Adrenal gland (tissue), 12 donors: ENCODE results near the gene KIAA0040. TPM values are rescaled to one million over a fixed set of nuclear protein-coding genes. Genes with fewer than 3 reads are reported as not detected.

Source experiments
- DNase-seq, 7 donors: peaks; one replicate each; pipeline ENCODE4 v3.0.0-alpha.2; 2019 to 2020
- H3K27ac ChIP-seq, 5 donors: fragments of 200-600 bp; sonication (generic) in 4 of 5; 1 replicate in 3 of 5; 2 replicates in 2 of 5; pipeline versions ENCODE4 v1.5.1 to v1.8.0; 2016 to 2020; ENCODE audit warnings: mild to moderate bottlenecking in 1 of 5
- H3K27me3 ChIP-seq: fragments of 200-600 bp; 2 replicates; pipeline ENCODE4 v1.8.0; 2021
- H3K36me3 ChIP-seq, 2 donors: fragments of 200-600 bp; replicated peaks in 1 of 2; 1 replicate in 1 of 2; 2 replicates in 1 of 2; pipeline versions ENCODE4 v1.5.1 to v1.8.0; 2018 to 2022
- H3K4me1 ChIP-seq, 2 donors: fragments of 200-600 bp; replicated peaks in 1 of 2; 1 replicate in 1 of 2; 2 replicates in 1 of 2; pipeline versions ENCODE4 v1.5.1 to v1.8.0; 2018 to 2021
- H3K4me3 ChIP-seq, 4 donors: fragments of 200-600 bp; sonication (generic) in 3 of 4; one replicate each; pipeline ENCODE4 v1.5.1; 2016 to 2018
- H3K9me3 ChIP-seq, 3 donors: fragments of 200-600 bp; sonication (generic) in 1 of 3; replicated peaks in 1 of 3; 1 replicate in 2 of 3; 2 replicates in 1 of 3; pipeline versions ENCODE4 v1.5.1 to v1.8.0; 2016 to 2021
- POLR2A ChIP-seq, 2 donors: fragments of 450-650 bp; IDR thresholded peaks; one replicate each; pipeline ENCODE4 v1.6.1; 2017; ENCODE audit warnings: antibody characterized with exemption in 2 of 2, mild to moderate bottlenecking in 2 of 2, moderate library complexity in 1 of 2
- WGBS, 4 donors: extraction: QIAGEN DNeasy Blood & Tissue Kit in 2 of 4; methylation state at CpG; one replicate each; pipeline versions ENCODE4 v1.1.5 to v1.1.7; 2013 to 2017; 5-methylcytosine and 5-hydroxymethylcytosine counted together
- intact Hi-C, 2 donors: fragments of 100-400 bp; cut with DNase I; formaldehyde crosslinking; loops; one replicate each; pipeline versions ENCODE4 v1.14.1 to v1.15.0; 2022 to 2023
- polyA plus RNA-seq, 3 donors: library from polyadenylated mRNA; stranded (reverse); fragments of 200-250 nt in 2 of 3; fragments of 350-450 nt in 1 of 3; fragmentation: Illumina TruSeq in 1 of 3; extraction: RNeasy Lipid Tissue Mini Kit (QIAGEN cat#74804) in 1 of 3; gene quantifications; one replicate each; pipeline ENCODE4 v1.2.3, GENCODE V29; 2013 to 2014
- total RNA-seq, 9 donors: library from RNA; depleted of rRNA in 4 of 9; stranded (reverse); fragments of >200 nt in 4 of 9; fragments of 120-200 nt in 1 of 9; fragmentation: NEBNext Ultra II Directional in 1 of 9; extraction: Animal tissue kit (Norgen Biotek cat#: 25700) in 1 of 9; gene quantifications; one replicate each; pipeline versions ENCODE4 v1.1.0 to v1.2.4, GENCODE V29; 2013 to 2023
- TF ChIP-seq, protein P1 (sequence below), 6 experiments: fragments of 450-650 bp in 4 of 6; fragments of 200-600 bp in 2 of 6; sonication (generic) in 1 of 6; IDR thresholded peaks; 1 replicate in 5 of 6; 2 replicates in 1 of 6; pipeline versions ENCODE4 v1.5.1 to v1.8.0; 2016 to 2021; ENCODE audit warnings: antibody characterized with exemption in 6 of 6, mild to moderate bottlenecking in 2 of 6, moderate library complexity in 1 of 6
- donor health status: healthy with polysubstance abuse.
- donor health status: Bipolar disorder and iron deficiency.
- donor health status: DM: yes; HTN: yes; CAD: no.
- donor health status: DM: no; HTN: no; CAD: no.
- donor health status: DM: no; HTN: no; CAD: no.
- donor health status: DM: yes; HTN: yes; CAD: no.

The KIAA0040 gene
- total and polyA plus RNA-seq, 12 donors = 1.8 to 54.3 (median 12.3) TPM

DNA sequence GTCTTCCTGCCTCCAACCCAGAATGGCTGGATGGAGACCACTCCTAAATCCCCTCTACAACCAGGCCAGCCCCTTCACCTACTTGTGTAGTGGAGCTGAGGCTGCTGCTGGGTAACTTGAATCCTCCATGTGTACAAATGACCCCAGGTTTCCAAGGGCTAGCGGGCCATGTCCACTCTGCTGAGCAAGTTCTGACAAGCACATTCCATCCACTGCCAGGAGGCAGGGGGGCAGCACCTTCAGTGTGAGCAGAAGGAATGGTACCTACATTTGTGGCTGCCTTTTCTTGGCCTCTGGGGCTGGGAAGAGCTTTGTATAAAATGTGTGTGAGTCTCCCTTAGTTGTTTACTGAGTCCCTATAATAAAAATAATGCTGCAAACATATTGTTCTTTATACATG is 14.5 kb downstream of the KIAA0040 start:
- no peak for TF ChIP-seq POLR2A (IDR thresholded peaks at IDR 0.05)
- TF ChIP-seq, protein P1, sequence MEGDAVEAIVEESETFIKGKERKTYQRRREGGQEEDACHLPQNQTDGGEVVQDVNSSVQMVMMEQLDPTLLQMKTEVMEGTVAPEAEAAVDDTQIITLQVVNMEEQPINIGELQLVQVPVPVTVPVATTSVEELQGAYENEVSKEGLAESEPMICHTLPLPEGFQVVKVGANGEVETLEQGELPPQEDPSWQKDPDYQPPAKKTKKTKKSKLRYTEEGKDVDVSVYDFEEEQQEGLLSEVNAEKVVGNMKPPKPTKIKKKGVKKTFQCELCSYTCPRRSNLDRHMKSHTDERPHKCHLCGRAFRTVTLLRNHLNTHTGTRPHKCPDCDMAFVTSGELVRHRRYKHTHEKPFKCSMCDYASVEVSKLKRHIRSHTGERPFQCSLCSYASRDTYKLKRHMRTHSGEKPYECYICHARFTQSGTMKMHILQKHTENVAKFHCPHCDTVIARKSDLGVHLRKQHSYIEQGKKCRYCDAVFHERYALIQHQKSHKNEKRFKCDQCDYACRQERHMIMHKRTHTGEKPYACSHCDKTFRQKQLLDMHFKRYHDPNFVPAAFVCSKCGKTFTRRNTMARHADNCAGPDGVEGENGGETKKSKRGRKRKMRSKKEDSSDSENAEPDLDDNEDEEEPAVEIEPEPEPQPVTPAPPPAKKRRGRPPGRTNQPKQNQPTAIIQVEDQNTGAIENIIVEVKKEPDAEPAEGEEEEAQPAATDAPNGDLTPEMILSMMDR (IDR thresholded peaks at IDR 0.05) = no peak
- intact Hi-C loops = no loop called here
- H3K4me1 ChIP-seq = peaks cover 0 to 5% of the 10 kb centered on the region in 2 donors
- H3K27ac ChIP-seq = no peak overlapping the region
- H3K4me3 ChIP-seq = no peak overlapping the region
- H3K9me3 ChIP-seq = no peaks in the 10 kb centered on the region
- H3K27me3 ChIP-seq = no peaks in the 10 kb centered on the region
- WGBS, 4 donors = 80 to 100% (median 97%) methylated on average over 1 of the region's 1 CpG
- no peak for DNase-seq
- H3K36me3 ChIP-seq = no peaks in the 10 kb centered on the region

DNA sequence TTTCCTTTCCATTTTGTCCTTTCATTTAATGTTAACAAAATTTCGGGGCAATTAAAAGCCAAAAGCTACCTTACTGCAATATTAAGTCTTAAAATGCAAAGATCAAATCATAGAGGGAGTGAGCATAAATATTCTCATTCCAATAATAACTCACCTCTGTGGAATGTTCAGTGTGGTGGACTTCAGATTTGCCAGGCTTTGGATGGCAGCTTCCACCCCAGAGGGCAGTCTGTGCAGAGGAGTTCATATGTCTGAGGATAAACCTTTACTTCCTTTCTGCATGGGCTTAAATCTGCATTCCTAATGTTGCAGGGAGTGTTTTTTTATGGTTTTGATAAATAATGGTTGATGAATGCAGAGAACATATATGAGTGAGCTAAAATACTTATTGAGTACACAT is 16.3 kb downstream of the KIAA0040 start:
- Histone ChIP-seq H3K27ac (no peak overlapping the region), H3K4me3 (no peak overlapping the region), H3K27me3 (no peaks in the 10 kb centered on the region), H3K36me3 (no peaks in the 10 kb centered on the region), H3K9me3 (no peaks in the 10 kb centered on the region), H3K4me1 (peaks cover 0 to 5% of the 10 kb centered on the region in 2 donors)
- no peak for DNase-seq
- TF ChIP-seq, protein P1 (IDR thresholded peaks at IDR 0.05) = no peak
- no peak for TF ChIP-seq POLR2A (IDR thresholded peaks at IDR 0.05)
- WGBS, 4 donors = 91 to 97% (median 94%) methylated on average over 1 of the region's 1 CpG
- intact Hi-C loops = no loop called here

DNA sequence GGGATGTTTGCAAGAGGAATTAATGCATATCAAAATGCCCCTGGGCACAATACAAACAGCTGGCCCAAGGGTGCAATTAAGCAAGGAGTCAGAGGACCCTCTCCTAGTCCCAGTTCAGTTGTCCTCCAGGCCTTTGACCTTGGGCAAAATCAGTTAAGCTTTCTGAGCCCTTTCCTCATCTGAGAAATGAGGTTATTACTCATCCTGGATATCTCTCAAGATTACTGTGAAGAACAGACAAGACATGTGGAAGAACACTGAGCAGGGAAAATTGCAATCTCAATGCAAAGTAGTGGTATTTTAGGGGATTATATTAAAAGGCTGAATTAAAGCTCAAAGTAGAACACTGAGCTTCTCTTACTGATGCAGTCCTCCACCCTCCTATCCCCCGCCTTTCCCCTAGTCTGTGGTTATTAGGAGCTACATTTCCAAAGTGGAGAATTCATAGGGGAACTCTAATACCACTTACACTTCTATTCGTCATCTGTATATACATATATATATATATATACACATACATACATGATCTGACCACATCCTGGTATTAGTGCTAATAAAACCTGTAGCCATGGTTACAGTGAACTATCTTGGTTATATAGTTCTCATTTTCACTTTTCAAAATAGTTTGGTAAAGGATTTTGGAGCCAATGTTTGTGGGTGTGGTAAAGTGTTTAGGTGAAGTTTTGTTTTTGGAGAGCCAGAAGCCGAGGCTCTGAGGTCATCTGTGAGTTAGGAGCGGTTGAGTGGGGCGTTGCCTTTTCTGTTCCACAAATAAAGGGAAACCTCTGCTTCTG is 18.1 kb downstream of the KIAA0040 start:
- no peak overlapping the region for H3K27ac ChIP-seq
- no peak overlapping the region for H3K4me3 ChIP-seq
- peak in 1 of 7 donors; percentile 8 for DNase-seq
- H3K9me3 ChIP-seq = no peaks in the 10 kb centered on the region
- H3K36me3 ChIP-seq = no peaks in the 10 kb centered on the region
- intact Hi-C loops = no loop called here
- TF ChIP-seq, protein P1 (IDR thresholded peaks at IDR 0.05) = no peak
- TF ChIP-seq POLR2A (IDR thresholded peaks at IDR 0.05) = no peak
- WGBS, 4 donors = 77 to 91% (median 86%) methylated on average over 5 of the region's 5 CpGs
- H3K27me3 ChIP-seq = no peaks in the 10 kb centered on the region
- peaks cover 0 to 5% of the 10 kb centered on the region in 2 donors for H3K4me1 ChIP-seq

DNA sequence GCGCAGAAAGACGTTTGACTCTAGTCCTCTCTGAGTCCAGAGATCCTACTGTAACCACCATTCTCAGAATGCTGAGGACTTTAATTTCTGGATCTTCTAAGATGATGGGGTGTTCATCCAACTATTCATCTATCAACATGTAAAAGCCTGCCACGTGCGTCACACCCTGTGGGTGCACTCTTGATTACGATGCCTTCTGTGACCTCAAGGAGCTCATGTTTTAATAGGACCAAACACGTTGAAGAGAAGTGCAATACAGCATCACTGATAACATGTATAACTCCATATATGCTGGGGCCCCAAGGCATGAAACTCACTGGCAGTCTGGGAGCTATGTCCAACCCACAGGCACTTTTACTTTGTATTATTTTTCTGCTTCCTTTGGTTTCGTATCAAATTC is 19.0 kb downstream of the KIAA0040 start:
- WGBS, 4 donors = 91 to 97% (median 93%) methylated on average over 7 of the region's 7 CpGs
- Histone ChIP-seq H3K36me3 (no peaks in the 10 kb centered on the region), H3K27ac (no peak overlapping the region), H3K27me3 (no peaks in the 10 kb centered on the region), H3K4me3 (no peak overlapping the region), H3K4me1 (peaks cover 0 to 5% of the 10 kb centered on the region in 2 donors), H3K9me3 (no peaks in the 10 kb centered on the region)
- DNase-seq = no peak
- TF ChIP-seq, protein P1 (IDR thresholded peaks at IDR 0.05) = no peak
- no peak for TF ChIP-seq POLR2A (IDR thresholded peaks at IDR 0.05)
- intact Hi-C loops = no loop called here
